Gastrocnemius medialis (tissue), 4 donors: ENCODE measurements around the gene PRPF19.

ENCODE experiments used
- CTCF ChIP-seq, 5 experiments: fragments of 450-650 bp in 3 of 5; fragments of 200-600 bp in 2 of 5; sonication (generic) in 2 of 5; IDR thresholded peaks in 4 of 5; conservative IDR thresholded peaks in 1 of 5; 1 replicate in 4 of 5; 2 replicates in 1 of 5; pipeline ENCODE4 v1.5.1; 2016 to 2019; ENCODE audit warnings: antibody characterized with exemption in 5 of 5, mild to moderate bottlenecking in 3 of 5, moderate library complexity in 3 of 5
- POLR2A ChIP-seq, 2 donors: fragments of 450-650 bp; IDR thresholded peaks; one replicate each; pipeline ENCODE4 v1.6.1; 2017; ENCODE audit warnings: antibody characterized with exemption in 2 of 2, mild to moderate bottlenecking in 2 of 2, moderate library complexity in 2 of 2

- TF ChIP-seq POLR2A (IDR thresholded peaks at IDR 0.05) (no peak), CTCF (IDR thresholded peaks at IDR 0.05 in 4 of 5, conservative IDR thresholded peaks at IDR 0.05 in 1 of 5) (no peak)
Observed at GRCh38 chr11:60924110-60924905, 17.9 kb upstream of the PRPF19 start, which contains the start of gene TMEM132A.
